Liver (tissue), 9 donors: Measurements from ENCODE around the gene ACTN2. TPM values are rescaled to one million over a fixed set of nuclear protein-coding genes. Genes with fewer than 3 reads are reported as not detected.

Source experiments
- DNase-seq: peaks from one replicate; pipeline ENCODE4 v3.0.0-alpha.2; 2017; ENCODE audit warnings: low spot score
- H3K27ac ChIP-seq, 2 donors: one replicate each; pipeline ENCODE4 v1.7.0; 2013; ENCODE audit warnings: inconsistent platforms in 2 of 2, low read length in 2 of 2, control low read depth in 1 of 2, low read depth in 1 of 2, mild to moderate bottlenecking in 1 of 2
- H3K27me3 ChIP-seq, 4 donors: one replicate each; pipeline versions ENCODE4 v1.6.1 to v1.7.0; 2013; ENCODE audit warnings: low read length in 3 of 4, inconsistent platforms in 1 of 4, mild to moderate bottlenecking in 1 of 4, moderate library complexity in 1 of 4; ENCODE audit not compliant: control insufficient read depth in 4 of 4, insufficient read depth in 4 of 4
- H3K36me3 ChIP-seq, 4 donors: one replicate each; pipeline versions ENCODE4 v1.6.1 to v1.7.0; 2013; ENCODE audit warnings: low read length in 3 of 4, mild to moderate bottlenecking in 3 of 4, low read depth in 1 of 4, moderate library complexity in 1 of 4; ENCODE audit not compliant: control insufficient read depth in 4 of 4, insufficient read depth in 3 of 4
- H3K4me1 ChIP-seq, 4 donors: one replicate each; pipeline versions ENCODE4 v1.6.1 to v1.7.0; 2013; ENCODE audit warnings: low read length in 3 of 4, mild to moderate bottlenecking in 3 of 4, moderate library complexity in 1 of 4; ENCODE audit not compliant: control insufficient read depth in 4 of 4, insufficient read depth in 4 of 4
- H3K4me3 ChIP-seq, 3 donors: one replicate each; pipeline versions ENCODE4 v1.6.1 to v1.7.0; 2013; ENCODE audit warnings: low read length in 3 of 3, control low read depth in 1 of 3, low read depth in 1 of 3, mild to moderate bottlenecking in 1 of 3
- H3K9ac ChIP-seq, 2 donors: one replicate each; pipeline ENCODE4 v1.7.0; 2013; ENCODE audit warnings: low read length in 2 of 2, mild to moderate bottlenecking in 2 of 2, moderate library complexity in 2 of 2, control low read depth in 1 of 2, low read depth in 1 of 2
- H3K9me3 ChIP-seq, 4 donors: one replicate each; pipeline versions ENCODE4 v1.6.1 to v1.7.0; 2013; ENCODE audit warnings: low read length in 3 of 4; ENCODE audit not compliant: control insufficient read depth in 4 of 4
- EGR1 ChIP-seq, 2 donors: IDR thresholded peaks; 2 replicates each; pipeline ENCODE4 v1.6.1; 2016 to 2018; ENCODE audit warnings: antibody characterized with exemption in 2 of 2, low read depth in 2 of 2
- FOXA1 ChIP-seq: IDR thresholded peaks from 2 replicates; pipeline ENCODE4 v1.6.1; 2016; ENCODE audit warnings: antibody characterized with exemption
- FOXA2 ChIP-seq: IDR thresholded peaks from 2 replicates; pipeline ENCODE4 v1.6.1; 2016; ENCODE audit warnings: antibody characterized with exemption
- GABPA ChIP-seq, 2 donors: IDR thresholded peaks in 1 of 2; conservative IDR thresholded peaks in 1 of 2; 2 replicates each; pipeline ENCODE4 v1.6.1; 2016; ENCODE audit warnings: antibody characterized with exemption in 2 of 2, mild to moderate bottlenecking in 1 of 2, moderate library complexity in 1 of 2
- HNF4A ChIP-seq, 2 donors: conservative IDR thresholded peaks; 2 replicates each; pipeline ENCODE4 v1.6.1; 2016; ENCODE audit warnings: antibody characterized with exemption in 2 of 2, mild to moderate bottlenecking in 2 of 2
- HNF4G ChIP-seq: IDR thresholded peaks from 2 replicates; pipeline ENCODE4 v1.6.1; 2016; ENCODE audit warnings: antibody characterized with exemption
- JUND ChIP-seq, 2 donors: IDR thresholded peaks; 2 replicates each; pipeline ENCODE4 v1.6.1; 2016; ENCODE audit warnings: antibody characterized with exemption in 2 of 2
- NR2F2 ChIP-seq: IDR thresholded peaks from 2 replicates; pipeline ENCODE4 v1.6.1; 2016; ENCODE audit warnings: antibody characterized with exemption
- RAD21 ChIP-seq, 2 donors: IDR thresholded peaks; 2 replicates each; pipeline ENCODE4 v1.6.1; 2016; ENCODE audit warnings: antibody characterized with exemption in 2 of 2, mild to moderate bottlenecking in 2 of 2
- RXRA ChIP-seq, 2 donors: IDR thresholded peaks; 2 replicates each; pipeline ENCODE4 v1.6.1; 2017 to 2018; ENCODE audit warnings: antibody characterized with exemption in 2 of 2, mild to moderate bottlenecking in 1 of 2
- SP1 ChIP-seq: IDR thresholded peaks from 2 replicates; pipeline ENCODE4 v1.6.1; 2018; ENCODE audit warnings: antibody characterized with exemption, mild to moderate bottlenecking
- TAF1 ChIP-seq: conservative IDR thresholded peaks from 2 replicates; pipeline ENCODE4 v1.6.1; 2016; ENCODE audit warnings: antibody characterized with exemption, mild to moderate bottlenecking
- YY1 ChIP-seq: IDR thresholded peaks from 2 replicates; pipeline ENCODE4 v1.6.1; 2016; ENCODE audit warnings: antibody characterized with exemption, mild to moderate bottlenecking
- WGBS: extraction: QIAGEN DNeasy Blood & Tissue Kit; methylation state at CpG from one replicate; pipeline ENCODE4 v1.1.7; 2013; 5-methylcytosine and 5-hydroxymethylcytosine counted together
- polyA plus RNA-seq, 2 donors: library from polyadenylated mRNA; stranded (reverse) in 1 of 2; unstranded in 1 of 2; fragments of 200-250 nt in 1 of 2; fragments of >200 nt in 1 of 2; fragmentation: Nextera tagmentation in 1 of 2; extraction: Ambion mirVana in 1 of 2; gene quantifications; one replicate each; pipeline versions ENCODE4 v1.2.1 to v1.2.3, GENCODE V29; 2013 to 2015
- total RNA-seq, 2 donors: library from RNA; depleted of rRNA; stranded (reverse); fragments of >200 nt; gene quantifications; one replicate each; pipeline ENCODE4 v1.2.3, GENCODE V29; 2014
- TF ChIP-seq, protein P1 (sequence below): IDR thresholded peaks from 2 replicates; pipeline ENCODE4 v1.6.1; 2016; ENCODE audit warnings: antibody characterized with exemption
- TF ChIP-seq, protein P2 (sequence below): IDR thresholded peaks from 2 replicates; pipeline ENCODE4 v1.6.1; 2016; ENCODE audit warnings: antibody characterized with exemption
- TF ChIP-seq, protein P3 (sequence below): IDR thresholded peaks from 2 replicates; pipeline ENCODE4 v1.6.1; 2016; ENCODE audit warnings: antibody characterized with exemption
- TF ChIP-seq, protein P4 (sequence below): fragments of 150-350 bp; IDR thresholded peaks from 2 replicates; pipeline ENCODE4 v1.5.1; 2017; ENCODE audit warnings: improper control_type of control experiment, low read depth, low read length; ENCODE audit not compliant: missing input control
- TF ChIP-seq, protein P5 (sequence below): IDR thresholded peaks from 2 replicates; pipeline ENCODE4 v1.6.1; 2016; ENCODE audit warnings: antibody characterized with exemption, mild to moderate bottlenecking
- donor health status: healthy.
- donor health status: healthy.
- donor health status: healthy.
- donor health status: healthy.
- donor health status: healthy.

The ACTN2 gene
- total and polyA plus RNA-seq, 4 donors = 0.08 to 0.81 (median 0.15) TPM

DNA sequence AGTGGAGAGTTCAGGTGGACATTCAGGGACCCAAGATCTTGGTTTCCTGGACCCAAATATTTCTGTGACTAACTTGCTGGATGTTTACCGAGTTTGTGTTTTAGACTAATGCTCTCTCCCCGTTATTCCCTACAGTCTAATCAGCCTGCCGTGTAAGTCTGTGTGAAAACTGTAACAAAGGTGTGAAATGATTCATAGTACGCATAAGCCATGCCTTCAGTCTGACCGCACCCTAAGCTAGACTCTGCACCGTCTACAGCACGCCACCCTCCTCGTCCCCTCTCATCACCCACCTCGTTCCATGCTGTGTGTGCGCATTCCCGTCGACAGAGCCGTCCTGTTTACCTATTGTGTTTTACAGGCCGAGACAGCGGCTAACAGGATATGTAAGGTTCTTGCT lies 50.5 kb downstream of the ACTN2 start:
- no peak for TF ChIP-seq FOXA2
- no peaks in the 10 kb centered on the region for H3K27me3 ChIP-seq
- 82% methylated on average over 15 of the region's 15 CpGs for WGBS

DNA sequence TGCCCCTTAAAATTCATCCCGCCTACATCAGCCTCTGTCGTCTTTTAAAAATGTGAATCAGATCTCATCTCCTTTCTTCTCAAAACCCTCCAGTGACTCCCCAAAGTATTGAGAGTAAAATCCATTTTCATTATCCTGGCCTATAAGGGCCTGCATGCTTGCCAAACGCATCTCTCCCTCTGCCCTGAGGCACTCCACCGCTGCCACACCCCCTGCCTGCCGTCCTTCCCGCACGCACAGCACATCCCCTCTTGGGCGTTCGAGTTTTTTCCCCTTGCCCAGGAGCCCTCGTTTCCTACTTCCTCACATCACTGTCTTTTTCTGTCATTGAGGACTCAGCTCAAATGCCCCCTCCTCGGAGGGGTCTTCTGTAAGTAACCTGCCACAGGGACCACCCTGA lies 55.5 kb downstream of the ACTN2 start:
- no peak overlapping the region for H3K4me3 ChIP-seq
- H3K4me1 ChIP-seq = no peaks in the 10 kb centered on the region
- WGBS = 67% methylated on average over 11 of the region's 11 CpGs
- no peaks in the 10 kb centered on the region for H3K9me3 ChIP-seq
- no peaks in the 10 kb centered on the region for H3K27me3 ChIP-seq
- no peak for DNase-seq
- H3K36me3 ChIP-seq = no peaks in the 10 kb centered on the region
- no peak overlapping the region for H3K9ac ChIP-seq
- TF ChIP-seq, protein P1, sequence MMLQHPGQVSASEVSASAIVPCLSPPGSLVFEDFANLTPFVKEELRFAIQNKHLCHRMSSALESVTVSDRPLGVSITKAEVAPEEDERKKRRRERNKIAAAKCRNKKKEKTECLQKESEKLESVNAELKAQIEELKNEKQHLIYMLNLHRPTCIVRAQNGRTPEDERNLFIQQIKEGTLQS = no peak
- no peak for TF ChIP-seq YY1
- TF ChIP-seq, protein P2, sequence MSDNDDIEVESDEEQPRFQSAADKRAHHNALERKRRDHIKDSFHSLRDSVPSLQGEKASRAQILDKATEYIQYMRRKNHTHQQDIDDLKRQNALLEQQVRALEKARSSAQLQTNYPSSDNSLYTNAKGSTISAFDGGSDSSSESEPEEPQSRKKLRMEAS = no peak
- no peak for TF ChIP-seq TAF1
- no peak for TF ChIP-seq FOXA2
- no peak for TF ChIP-seq EGR1 (IDR thresholded peaks at IDR 0.05; ENCODE audit: low read depth in 2 of 2)
- no peak overlapping the region for H3K27ac ChIP-seq

More for the DNA sequence above, 50.5 kb downstream of the ACTN2 start:
- Histone ChIP-seq H3K9me3 (no peaks in the 10 kb centered on the region), H3K4me3 (no peak overlapping the region), H3K27ac (no peak overlapping the region), H3K36me3 (no peaks in the 10 kb centered on the region), H3K4me1 (no peaks in the 10 kb centered on the region), H3K9ac (no peak overlapping the region)
- no peak for DNase-seq

DNA sequence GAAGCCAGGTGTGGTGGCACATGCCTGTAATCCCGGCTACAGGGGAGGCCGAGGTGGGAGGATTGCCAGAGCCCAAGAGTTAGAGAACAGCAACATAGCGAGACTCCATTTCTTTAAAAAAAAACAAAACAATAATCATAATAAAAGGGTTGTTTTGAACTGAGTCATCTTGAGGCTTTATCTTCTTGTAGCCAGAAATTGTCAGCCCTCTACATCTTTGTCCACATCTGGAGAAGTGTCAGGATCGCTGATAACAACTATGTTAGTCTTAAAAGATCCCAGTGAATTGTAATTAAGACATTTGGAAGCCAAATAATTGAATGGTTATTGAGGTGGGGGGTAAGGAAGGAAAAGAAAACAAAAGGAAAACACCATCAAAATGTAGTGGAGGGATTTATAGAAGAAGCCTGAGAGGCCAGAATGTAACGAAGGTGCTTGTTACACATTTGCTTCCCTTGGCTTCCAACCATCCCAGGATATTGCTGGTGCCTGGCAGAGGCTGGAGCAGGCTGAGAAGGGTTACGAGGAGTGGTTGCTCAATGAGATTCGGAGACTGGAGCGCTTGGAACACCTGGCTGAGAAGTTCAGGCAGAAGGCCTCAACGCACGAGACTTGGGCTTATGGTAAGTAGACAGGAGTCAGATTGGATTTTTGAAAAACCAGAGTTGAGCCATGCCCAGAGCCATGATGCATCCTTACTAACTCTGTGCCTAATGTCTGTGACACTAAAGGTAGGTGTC lies 56.3 kb downstream of the ACTN2 start:
- WGBS = 91% methylated on average over 10 of the region's 10 CpGs
- H3K4me3 ChIP-seq = no peak overlapping the region
- no peak for DNase-seq
- H3K4me1 ChIP-seq = no peaks in the 10 kb centered on the region
- H3K27ac ChIP-seq = no peak overlapping the region
- TF ChIP-seq, protein P1 = no peak
- TF ChIP-seq, protein P3, sequence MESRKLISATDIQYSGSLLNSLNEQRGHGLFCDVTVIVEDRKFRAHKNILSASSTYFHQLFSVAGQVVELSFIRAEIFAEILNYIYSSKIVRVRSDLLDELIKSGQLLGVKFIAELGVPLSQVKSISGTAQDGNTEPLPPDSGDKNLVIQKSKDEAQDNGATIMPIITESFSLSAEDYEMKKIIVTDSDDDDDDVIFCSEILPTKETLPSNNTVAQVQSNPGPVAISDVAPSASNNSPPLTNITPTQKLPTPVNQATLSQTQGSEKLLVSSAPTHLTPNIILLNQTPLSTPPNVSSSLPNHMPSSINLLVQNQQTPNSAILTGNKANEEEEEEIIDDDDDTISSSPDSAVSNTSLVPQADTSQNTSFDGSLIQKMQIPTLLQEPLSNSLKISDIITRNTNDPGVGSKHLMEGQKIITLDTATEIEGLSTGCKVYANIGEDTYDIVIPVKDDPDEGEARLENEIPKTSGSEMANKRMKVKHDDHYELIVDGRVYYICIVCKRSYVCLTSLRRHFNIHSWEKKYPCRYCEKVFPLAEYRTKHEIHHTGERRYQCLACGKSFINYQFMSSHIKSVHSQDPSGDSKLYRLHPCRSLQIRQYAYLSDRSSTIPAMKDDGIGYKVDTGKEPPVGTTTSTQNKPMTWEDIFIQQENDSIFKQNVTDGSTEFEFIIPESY = no peak
- TF ChIP-seq FOXA1 (no peak), FOXA2 (no peak), EGR1 (IDR thresholded peaks at IDR 0.05; ENCODE audit: low read depth in 2 of 2) (no peak), RXRA (IDR thresholded peaks at IDR 0.05) (no peak), TAF1 (no peak), HNF4A (conservative IDR thresholded peaks at IDR 0.05) (no peak), JUND (IDR thresholded peaks at IDR 0.05) (no peak), RAD21 (IDR thresholded peaks at IDR 0.05) (no peak), GABPA (IDR thresholded peaks at IDR 0.05 in 1 of 2, conservative IDR thresholded peaks at IDR 0.05 in 1 of 2) (no peak), NR2F2 (no peak), HNF4G (no peak), SP1 (no peak), YY1 (no peak)
- TF ChIP-seq, protein P2 = no peak
- TF ChIP-seq, protein P4, sequence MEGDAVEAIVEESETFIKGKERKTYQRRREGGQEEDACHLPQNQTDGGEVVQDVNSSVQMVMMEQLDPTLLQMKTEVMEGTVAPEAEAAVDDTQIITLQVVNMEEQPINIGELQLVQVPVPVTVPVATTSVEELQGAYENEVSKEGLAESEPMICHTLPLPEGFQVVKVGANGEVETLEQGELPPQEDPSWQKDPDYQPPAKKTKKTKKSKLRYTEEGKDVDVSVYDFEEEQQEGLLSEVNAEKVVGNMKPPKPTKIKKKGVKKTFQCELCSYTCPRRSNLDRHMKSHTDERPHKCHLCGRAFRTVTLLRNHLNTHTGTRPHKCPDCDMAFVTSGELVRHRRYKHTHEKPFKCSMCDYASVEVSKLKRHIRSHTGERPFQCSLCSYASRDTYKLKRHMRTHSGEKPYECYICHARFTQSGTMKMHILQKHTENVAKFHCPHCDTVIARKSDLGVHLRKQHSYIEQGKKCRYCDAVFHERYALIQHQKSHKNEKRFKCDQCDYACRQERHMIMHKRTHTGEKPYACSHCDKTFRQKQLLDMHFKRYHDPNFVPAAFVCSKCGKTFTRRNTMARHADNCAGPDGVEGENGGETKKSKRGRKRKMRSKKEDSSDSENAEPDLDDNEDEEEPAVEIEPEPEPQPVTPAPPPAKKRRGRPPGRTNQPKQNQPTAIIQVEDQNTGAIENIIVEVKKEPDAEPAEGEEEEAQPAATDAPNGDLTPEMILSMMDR = no peak
- TF ChIP-seq, protein P5, sequence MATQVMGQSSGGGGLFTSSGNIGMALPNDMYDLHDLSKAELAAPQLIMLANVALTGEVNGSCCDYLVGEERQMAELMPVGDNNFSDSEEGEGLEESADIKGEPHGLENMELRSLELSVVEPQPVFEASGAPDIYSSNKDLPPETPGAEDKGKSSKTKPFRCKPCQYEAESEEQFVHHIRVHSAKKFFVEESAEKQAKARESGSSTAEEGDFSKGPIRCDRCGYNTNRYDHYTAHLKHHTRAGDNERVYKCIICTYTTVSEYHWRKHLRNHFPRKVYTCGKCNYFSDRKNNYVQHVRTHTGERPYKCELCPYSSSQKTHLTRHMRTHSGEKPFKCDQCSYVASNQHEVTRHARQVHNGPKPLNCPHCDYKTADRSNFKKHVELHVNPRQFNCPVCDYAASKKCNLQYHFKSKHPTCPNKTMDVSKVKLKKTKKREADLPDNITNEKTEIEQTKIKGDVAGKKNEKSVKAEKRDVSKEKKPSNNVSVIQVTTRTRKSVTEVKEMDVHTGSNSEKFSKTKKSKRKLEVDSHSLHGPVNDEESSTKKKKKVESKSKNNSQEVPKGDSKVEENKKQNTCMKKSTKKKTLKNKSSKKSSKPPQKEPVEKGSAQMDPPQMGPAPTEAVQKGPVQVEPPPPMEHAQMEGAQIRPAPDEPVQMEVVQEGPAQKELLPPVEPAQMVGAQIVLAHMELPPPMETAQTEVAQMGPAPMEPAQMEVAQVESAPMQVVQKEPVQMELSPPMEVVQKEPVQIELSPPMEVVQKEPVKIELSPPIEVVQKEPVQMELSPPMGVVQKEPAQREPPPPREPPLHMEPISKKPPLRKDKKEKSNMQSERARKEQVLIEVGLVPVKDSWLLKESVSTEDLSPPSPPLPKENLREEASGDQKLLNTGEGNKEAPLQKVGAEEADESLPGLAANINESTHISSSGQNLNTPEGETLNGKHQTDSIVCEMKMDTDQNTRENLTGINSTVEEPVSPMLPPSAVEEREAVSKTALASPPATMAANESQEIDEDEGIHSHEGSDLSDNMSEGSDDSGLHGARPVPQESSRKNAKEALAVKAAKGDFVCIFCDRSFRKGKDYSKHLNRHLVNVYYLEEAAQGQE = no peak
- no peak overlapping the region for H3K9ac ChIP-seq
- H3K9me3 ChIP-seq = no peaks in the 10 kb centered on the region
- H3K27me3 ChIP-seq = no peaks in the 10 kb centered on the region
- no peaks in the 10 kb centered on the region for H3K36me3 ChIP-seq
